Right cardiac atrium (tissue), 5 donors: ENCODE measurements around the gene ABI1. TPM values are rescaled to one million over a fixed set of nuclear protein-coding genes. Genes with fewer than 3 reads are reported as not detected.

Experiments
- ATAC-seq, 2 donors: fragments of 200-7000 bp; cut with Tn5 transposase; one replicate each; pipeline versions ENCODE4 v1.8.0 to v1.9.1; 2020; ENCODE audit warnings: moderate library complexity in 2 of 2, mild to moderate bottlenecking in 1 of 2
- DNase-seq, 3 donors: peaks; one replicate each; pipeline ENCODE4 v3.0.0-alpha.2; 2020
- H3K27ac ChIP-seq: one replicate; pipeline ENCODE4 v1.5.1; 2013; ENCODE audit warnings: mild to moderate bottlenecking, low read length, control low read depth, moderate library complexity
- H3K27me3 ChIP-seq: one replicate; pipeline ENCODE4 v1.6.1; 2013; ENCODE audit not compliant: control insufficient read depth, insufficient read depth
- H3K4me1 ChIP-seq: one replicate; pipeline ENCODE4 v1.6.1; 2013; ENCODE audit warnings: low read length; ENCODE audit not compliant: control insufficient read depth, insufficient read depth
- H3K4me3 ChIP-seq: one replicate; pipeline ENCODE4 v1.5.1; 2013; ENCODE audit warnings: low read length, control low read depth
- H3K9me3 ChIP-seq: one replicate; pipeline ENCODE4 v1.6.1; 2013; ENCODE audit warnings: low read length; ENCODE audit not compliant: control insufficient read depth
- WGBS: extraction: QIAGEN DNeasy Blood & Tissue Kit; methylation state at CpG from one replicate; pipeline ENCODE4 v1.1.7; 2013; 5-methylcytosine and 5-hydroxymethylcytosine counted together
- intact Hi-C, 4 donors: fragments of 100-400 bp; cut with DNase I; formaldehyde crosslinking; loops; one replicate each; pipeline versions ENCODE4 v1.11.0 to v1.14.0; 2022 to 2023
- polyA plus RNA-seq: library from polyadenylated mRNA; stranded (reverse); fragments of 200-250 nt; gene quantifications from one replicate; pipeline ENCODE4 v1.2.3, GENCODE V29; 2013
- total RNA-seq, 4 donors: library from RNA; stranded (reverse); fragmentation: NEBNext Ultra II Directional; extraction: Animal tissue kit (Norgen Biotek cat#: 25700); gene quantifications; one replicate each; pipeline ENCODE4 v1.2.1, GENCODE V29; 2021
- donor health status: healthy with polysubstance abuse.
- donor health status: DM: no; HTN: yes; CAD: no.
- donor health status: DM: no; HTN: no; CAD: no.
- donor health status: DM: no; HTN: yes; CAD: no; lungs with severe emphysema.
- donor health status: DM: yes; HTN: yes; CAD: no.

Gene ABI1
- total and polyA plus RNA-seq, 5 donors = 9.6 to 28.2 (median 26.3) TPM

DNA sequence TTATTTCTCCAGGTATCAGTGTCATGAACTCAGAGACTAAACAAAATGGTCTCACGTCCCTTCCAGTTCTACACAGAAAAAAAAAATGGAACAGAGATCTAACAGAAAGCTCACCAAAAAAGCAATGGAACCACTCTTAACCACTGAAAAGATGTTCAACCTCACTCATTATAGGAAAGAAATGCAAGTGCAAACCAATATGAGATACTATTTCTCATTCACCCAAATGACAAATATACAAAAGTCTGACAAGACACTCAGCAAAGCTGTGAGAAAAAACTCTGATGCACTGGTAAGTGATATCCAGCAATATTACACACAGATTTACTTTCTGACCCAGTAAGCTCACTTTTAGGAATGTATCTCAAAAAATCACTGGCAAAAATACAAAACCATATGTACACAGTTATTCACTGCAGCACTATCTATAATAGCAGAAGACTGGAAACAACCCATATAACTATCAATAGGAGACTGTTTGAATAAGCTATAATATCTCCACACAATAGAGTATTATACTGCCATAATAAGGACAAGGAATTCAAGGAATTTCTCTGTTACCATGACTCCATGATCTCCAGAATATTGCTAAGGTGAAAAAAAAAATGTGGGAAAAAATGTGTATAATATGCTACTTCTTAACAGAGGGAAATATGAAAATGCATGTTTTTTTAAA lies 36.6 kb downstream of the ABI1 start:
- Histone ChIP-seq H3K9me3 (no peaks in the 10 kb centered on the region), H3K4me3 (no peak overlapping the region), H3K4me1 (peaks cover 2% of the 10 kb centered on the region), H3K27me3 (no peaks in the 10 kb centered on the region), H3K27ac (no peak overlapping the region)
- DNase-seq (no peak), ATAC-seq (no peak)
- WGBS = 96% methylated on average over 1 of the region's 1 CpG
- intact Hi-C loops = no loop called here

DNA sequence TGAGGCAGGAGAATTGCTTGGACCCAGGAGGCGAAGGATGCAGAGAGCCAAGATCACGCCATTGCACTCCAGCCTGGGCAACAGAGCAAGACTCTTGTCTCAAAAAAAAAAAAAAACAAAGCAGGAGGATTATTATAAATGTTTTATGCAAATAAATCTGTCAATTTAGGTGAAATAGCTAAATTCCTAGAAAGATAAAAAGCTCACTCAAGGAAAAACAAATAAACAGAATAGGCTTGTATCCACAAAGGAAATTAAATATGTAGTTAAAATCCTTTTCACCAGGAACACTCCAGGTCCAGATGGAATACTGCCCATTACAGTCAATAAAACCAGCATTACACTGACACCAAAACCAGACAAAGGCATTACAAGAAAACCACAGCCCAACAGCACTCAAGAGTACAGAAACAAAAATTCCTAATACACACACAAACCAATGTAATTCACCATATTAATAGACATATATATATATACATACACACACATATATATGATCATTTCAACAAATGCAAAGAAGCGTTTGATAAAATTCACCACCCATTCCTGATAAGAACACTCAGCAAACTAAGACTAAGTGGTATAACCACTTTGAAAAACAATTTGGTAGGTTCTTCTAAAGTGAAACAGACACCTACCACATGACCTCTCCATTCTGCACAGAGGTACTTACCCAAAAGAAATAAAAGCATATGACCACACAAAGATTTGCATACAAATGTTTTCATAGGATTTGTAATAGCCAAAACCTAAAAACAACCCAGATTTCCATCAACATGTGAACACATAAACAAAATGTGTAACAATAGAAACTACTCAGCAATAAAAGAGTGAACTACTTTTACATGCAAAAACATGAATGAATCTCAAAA lies 38.8 kb downstream of the ABI1 start:
- ATAC-seq (no peak), DNase-seq (no peak)
- H3K4me3 ChIP-seq = no peak overlapping the region
- H3K4me1 ChIP-seq = peaks cover 2% of the 10 kb centered on the region
- no peaks in the 10 kb centered on the region for H3K27me3 ChIP-seq
- H3K9me3 ChIP-seq = no peaks in the 10 kb centered on the region
- intact Hi-C loops = no loop called here
- WGBS = 96% methylated on average over 3 of the region's 3 CpGs
- H3K27ac ChIP-seq = no peak overlapping the region

DNA sequence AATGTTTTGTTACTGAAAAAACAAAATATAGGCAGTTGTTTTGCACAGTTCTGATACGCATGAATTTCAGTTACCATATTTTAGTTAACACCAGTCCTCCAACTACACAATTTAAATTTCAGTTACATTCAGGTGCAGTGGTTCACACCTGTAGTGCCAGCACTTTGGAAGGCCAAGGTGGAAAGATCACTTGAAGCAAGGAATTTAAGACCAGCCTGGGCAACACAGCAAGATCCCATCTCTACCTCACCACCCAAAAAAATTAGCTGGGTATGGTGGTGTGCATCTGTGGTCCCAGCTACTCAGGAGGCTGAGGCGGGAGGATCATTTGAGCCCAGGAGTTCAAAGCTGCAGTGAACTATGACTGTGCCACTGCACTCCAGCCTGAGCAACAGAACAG lies 45.3 kb downstream of the ABI1 start:
- ATAC-seq (no peak), DNase-seq (no peak)
- WGBS = 99% methylated on average over 2 of the region's 2 CpGs
- peaks cover 3% of the 10 kb centered on the region for H3K4me1 ChIP-seq
- no peak overlapping the region for H3K4me3 ChIP-seq
- H3K9me3 ChIP-seq = no peaks in the 10 kb centered on the region
- no peaks in the 10 kb centered on the region for H3K27me3 ChIP-seq
- intact Hi-C loops = no loop called here
- H3K27ac ChIP-seq = no peak overlapping the region

DNA sequence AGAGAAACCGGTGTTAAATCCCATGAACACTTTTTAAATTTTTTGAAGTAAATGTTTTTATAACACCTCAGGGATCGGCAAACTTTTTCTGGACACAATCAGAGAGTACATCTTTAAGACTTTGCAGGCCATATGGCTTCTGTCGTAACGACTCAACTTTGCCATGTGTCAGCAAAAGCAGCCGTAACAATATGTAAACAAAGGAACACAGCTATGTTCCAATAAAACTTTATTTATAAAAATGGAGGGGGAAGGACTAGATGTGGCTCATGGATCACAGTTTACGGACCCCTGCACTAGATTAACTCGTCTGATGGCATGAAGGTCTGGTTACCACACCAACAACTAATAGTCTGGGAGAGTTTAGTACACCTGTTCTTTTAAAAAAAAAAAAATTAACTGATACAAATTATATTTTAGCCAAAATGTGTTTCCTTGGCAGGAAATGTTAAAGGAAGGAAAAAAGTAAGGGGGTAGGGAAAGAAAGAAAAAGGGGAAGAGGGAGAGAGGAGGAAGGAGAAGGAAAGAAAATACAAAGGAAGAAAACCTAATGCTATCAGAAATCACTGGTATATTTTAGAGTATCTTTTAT lies 50.2 kb downstream of the ABI1 start:
- WGBS = 88% methylated on average over 7 of the region's 7 CpGs
- no peak overlapping the region for H3K4me3 ChIP-seq
- intact Hi-C loops = no loop called here
- ATAC-seq (no peak), DNase-seq (no peak)
- H3K9me3 ChIP-seq = no peaks in the 10 kb centered on the region
- no peaks in the 10 kb centered on the region for H3K27me3 ChIP-seq
- H3K27ac ChIP-seq = no peak overlapping the region
- peaks cover 3% of the 10 kb centered on the region for H3K4me1 ChIP-seq

DNA sequence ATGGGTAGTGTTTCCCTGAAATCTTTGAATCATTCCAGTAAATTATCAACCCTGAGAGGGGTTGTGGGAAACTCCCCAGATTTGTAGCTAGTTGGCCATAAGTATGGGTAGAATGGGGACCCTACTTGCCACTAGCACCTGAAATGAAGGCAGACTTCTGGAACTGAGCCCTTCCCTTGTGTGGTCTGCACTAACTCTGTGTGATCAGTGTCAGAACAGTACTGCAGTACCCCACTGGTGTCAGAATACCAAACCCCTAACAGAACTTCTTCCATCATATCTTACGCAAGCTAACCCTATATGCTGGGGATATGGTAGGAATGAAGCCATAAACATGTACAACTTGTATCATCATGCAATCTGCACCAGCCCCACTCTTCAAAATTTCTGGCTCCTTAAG lies 50.8 kb downstream of the ABI1 start:
- DNase-seq (no peak), ATAC-seq (no peak)
- no peaks in the 10 kb centered on the region for H3K9me3 ChIP-seq
- H3K27me3 ChIP-seq = no peaks in the 10 kb centered on the region
- 98% methylated on average over 1 of the region's 1 CpG for WGBS
- intact Hi-C loops = loop anchor here in 1 of 4 donors (10.0 kb wide), 1 partner anchor 45 kb away; no protein-coding TSS in a partner anchor
- H3K27ac ChIP-seq = no peak overlapping the region
- peaks cover 5% of the 10 kb centered on the region for H3K4me1 ChIP-seq
- H3K4me3 ChIP-seq = no peak overlapping the region

DNA sequence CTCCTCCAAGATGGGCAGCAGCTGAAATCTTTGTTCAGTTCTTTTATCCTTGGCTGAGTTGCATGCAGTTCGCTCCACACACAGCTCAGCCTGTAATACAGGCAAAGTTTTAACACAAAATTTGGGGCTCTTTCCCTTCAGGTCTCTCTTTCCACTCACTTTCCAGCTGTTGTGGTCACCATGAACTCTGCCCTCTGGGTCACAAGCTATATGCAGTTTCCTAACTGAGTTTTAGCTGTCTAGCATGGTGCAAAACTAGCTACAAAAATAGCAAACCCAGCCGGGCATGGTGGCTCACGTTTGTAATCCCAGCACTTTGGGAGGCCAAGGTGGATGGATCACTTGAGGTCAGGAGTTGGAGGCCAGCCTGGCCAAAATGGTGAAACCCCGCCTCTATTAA lies 53.2 kb downstream of the ABI1 start:
- Histone ChIP-seq H3K27me3 (no peaks in the 10 kb centered on the region), H3K4me1 (peaks cover 9% of the 10 kb centered on the region), H3K4me3 (no peak overlapping the region), H3K9me3 (no peaks in the 10 kb centered on the region), H3K27ac (no peak overlapping the region)
- DNase-seq = no peak
- no peak for ATAC-seq
- 85% methylated on average over 4 of the region's 4 CpGs for WGBS
- intact Hi-C loops = loop anchor here in 1 of 4 donors (10.0 kb wide), 1 partner anchor 47 kb away; no protein-coding TSS in a partner anchor

DNA sequence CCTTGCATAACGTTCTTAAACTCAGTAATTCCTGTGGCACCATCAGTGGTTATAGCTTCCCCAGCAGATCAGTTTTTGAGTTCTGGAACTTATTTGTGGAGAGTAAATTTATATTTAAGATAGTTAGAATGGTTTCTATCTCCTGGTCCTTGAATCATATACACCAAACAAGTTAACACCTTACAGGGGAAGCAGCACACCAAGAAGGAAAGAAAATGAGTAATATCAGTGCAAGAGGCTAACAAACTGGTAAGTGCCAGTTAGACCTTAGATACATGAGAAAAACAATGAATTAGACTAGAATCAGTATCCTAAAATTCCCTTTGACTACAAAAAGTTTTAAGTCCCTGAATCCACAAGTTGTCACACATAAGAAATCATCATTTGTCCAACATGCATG lies 54.2 kb downstream of the ABI1 start:
- intact Hi-C loops = loop anchor here in 1 of 4 donors (10.0 kb wide), 1 partner anchor 48 kb away; no protein-coding TSS in a partner anchor

DNA sequence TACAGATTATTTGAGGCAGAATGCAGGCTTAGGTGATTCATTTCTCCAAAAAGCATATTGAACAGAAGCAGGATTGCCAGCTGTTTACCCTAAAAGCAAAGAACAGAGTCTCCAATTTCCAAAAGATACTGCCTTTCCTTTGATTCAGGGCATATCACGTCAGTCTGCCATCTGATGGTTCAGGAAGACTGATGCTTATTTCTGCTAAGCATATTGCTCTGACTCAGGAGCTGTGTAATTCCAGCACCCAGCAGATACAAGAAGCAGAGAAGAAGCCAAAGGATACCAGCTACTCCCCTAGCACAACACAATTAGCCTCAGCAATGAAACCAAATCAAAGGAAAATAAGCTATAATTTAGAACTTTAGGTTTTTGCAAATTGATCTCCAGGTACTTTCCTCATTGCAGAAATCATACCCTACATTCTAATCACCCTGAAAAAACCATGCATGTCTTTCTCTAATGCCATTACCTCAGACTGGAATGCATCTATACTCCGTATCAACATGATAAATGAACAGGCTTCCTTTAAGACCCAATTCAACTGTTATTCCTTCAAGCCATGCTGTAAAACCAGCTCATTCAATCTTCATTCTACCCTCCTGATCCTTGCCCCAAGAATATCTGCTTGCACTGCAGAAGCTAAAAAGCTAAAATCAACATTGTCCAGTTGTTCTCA lies 55.1 kb downstream of the ABI1 start:
- DNase-seq (no peak), ATAC-seq (peak in 1 of 2 donors; percentile 42)
- no peaks in the 10 kb centered on the region for H3K9me3 ChIP-seq
- H3K4me3 ChIP-seq = no peak overlapping the region
- 56% methylated on average over 2 of the region's 2 CpGs for WGBS
- H3K27ac ChIP-seq = no peak overlapping the region
- H3K27me3 ChIP-seq = no peaks in the 10 kb centered on the region
- peaks cover 10% of the 10 kb centered on the region for H3K4me1 ChIP-seq
- intact Hi-C loops = loop anchor here in 1 of 4 donors (10.0 kb wide), 1 partner anchor 49 kb away; no protein-coding TSS in a partner anchor

More for the DNA sequence above, 54.2 kb downstream of the ABI1 start:
- 64% methylated on average over 1 of the region's 1 CpG for WGBS
- H3K9me3 ChIP-seq = no peaks in the 10 kb centered on the region
- peaks cover 10% of the 10 kb centered on the region for H3K4me1 ChIP-seq
- no peak overlapping the region for H3K27ac ChIP-seq
- no peak for ATAC-seq
- no peak overlapping the region for H3K4me3 ChIP-seq
- DNase-seq = no peak
- no peaks in the 10 kb centered on the region for H3K27me3 ChIP-seq

DNA sequence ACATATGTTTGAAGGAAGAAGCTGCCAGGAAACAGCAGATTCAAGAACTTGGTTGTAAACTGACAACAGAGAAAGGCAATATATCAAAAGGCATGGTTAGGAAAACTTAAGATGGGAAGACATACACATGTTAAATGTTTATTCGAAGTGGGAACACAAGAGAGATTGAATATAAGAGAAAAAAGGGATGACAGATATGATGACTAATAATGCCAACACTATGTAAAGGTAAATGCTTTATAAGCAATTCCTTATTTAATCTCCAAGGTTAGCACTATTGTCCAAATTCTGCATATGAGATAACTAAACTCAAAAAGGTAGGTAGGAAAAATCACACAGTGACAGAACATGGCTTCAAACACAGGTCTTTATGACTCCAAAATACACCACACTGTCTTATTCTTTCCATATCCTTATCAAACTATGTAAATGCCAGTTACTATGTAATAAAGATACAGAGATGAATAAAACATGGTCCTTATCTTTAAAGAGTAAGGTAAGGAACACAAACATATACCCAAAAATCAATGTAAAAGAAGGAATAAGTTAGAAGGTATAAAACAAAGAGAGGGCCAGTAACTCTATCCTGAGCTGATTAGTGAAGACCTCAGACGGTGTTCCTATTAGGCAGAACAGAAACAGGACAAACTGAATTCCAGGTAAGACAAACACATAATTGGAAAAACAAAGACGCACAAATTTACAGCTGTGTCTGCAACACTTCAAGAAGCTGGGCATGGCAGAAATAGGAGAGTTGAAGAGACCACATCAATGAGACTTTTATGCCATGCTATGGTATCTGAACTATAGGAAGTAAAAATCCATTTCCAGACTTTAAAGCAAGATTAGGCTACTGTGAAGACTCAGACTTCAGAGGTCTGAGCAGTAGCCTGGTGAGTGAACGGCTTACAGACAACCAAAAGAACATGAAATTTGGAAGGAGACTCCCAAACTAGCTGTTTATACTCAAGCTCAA lies 56.1 kb downstream of the ABI1 start:
- H3K4me1 ChIP-seq = peaks cover 10% of the 10 kb centered on the region
- intact Hi-C loops = loop anchor here in 1 of 4 donors (10.0 kb wide), 1 partner anchor 50 kb away; no protein-coding TSS in a partner anchor

DNA sequence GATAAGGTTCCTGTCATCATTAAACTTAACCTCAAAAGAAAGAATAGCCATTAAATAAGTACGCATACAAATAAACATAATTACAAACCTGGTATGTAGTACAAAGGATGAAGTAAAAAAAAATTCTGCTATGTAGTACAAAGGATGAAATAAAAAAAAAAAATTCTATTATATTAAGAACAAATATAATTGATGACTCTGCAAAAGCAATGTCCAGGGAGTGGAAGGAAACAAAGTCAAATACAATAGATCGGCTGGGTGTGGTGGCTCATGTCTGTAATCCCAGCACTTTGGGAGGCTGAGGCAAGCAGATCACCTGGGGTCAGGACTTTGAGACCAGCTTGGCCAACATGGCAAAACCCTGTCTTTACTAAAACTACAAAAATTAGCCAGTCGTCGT lies 56.9 kb downstream of the ABI1 start:
- H3K27ac ChIP-seq = no peak overlapping the region
- DNase-seq (no peak), ATAC-seq (no peak)
- H3K4me3 ChIP-seq = no peak overlapping the region
- WGBS = 91% methylated on average over 4 of the region's 4 CpGs
- H3K9me3 ChIP-seq = no peaks in the 10 kb centered on the region
- intact Hi-C loops = loop anchor here in 1 of 4 donors (10.0 kb wide), 1 partner anchor 51 kb away; no protein-coding TSS in a partner anchor
- H3K27me3 ChIP-seq = no peaks in the 10 kb centered on the region
- H3K4me1 ChIP-seq = peaks cover 10% of the 10 kb centered on the region

More for the DNA sequence above, 56.1 kb downstream of the ABI1 start:
- ATAC-seq (no peak), DNase-seq (no peak)
- Histone ChIP-seq H3K27ac (no peak overlapping the region), H3K9me3 (no peaks in the 10 kb centered on the region), H3K27me3 (no peaks in the 10 kb centered on the region), H3K4me3 (no peak overlapping the region)
- 89% methylated on average over 4 of the region's 4 CpGs for WGBS
